K562 (cell line): ENCODE measurements around the gene ZNF174. TPM values are rescaled to one million over a fixed set of nuclear protein-coding genes. Genes with fewer than 3 reads are reported as not detected.

Experiments
- ATF2 ChIP-seq: sonication (generic); formaldehyde crosslinking; IDR thresholded peaks from 2 replicates; pipeline ENCODE4 v1.8.1; 2022; ENCODE audit warnings: missing genetic modification reagents
- BRD4 ChIP-seq: fragments of 200-600 bp; sonication (generic); IDR thresholded peaks from 2 replicates; pipeline ENCODE4 v1.6.1; 2017; ENCODE audit warnings: inconsistent platforms
- CEBPG ChIP-seq, 3 experiments: fragments of 200-800 bp in 1 of 3; sonication (Bioruptor generic) in 1 of 3; sonication (generic) in 1 of 3; formaldehyde crosslinking in 1 of 3; IDR thresholded peaks in 2 of 3; conservative IDR thresholded peaks in 1 of 3; 2 replicates each; pipeline versions ENCODE4 v1.6.1 to v1.8.0; 2016 to 2022; ENCODE audit warnings: missing compliant biosample characterization in 2 of 3, missing genetic modification characterization in 2 of 3, mild to moderate bottlenecking in 1 of 3, missing genetic modification reagents in 1 of 3
- E2F3 ChIP-seq: fragments of 250-450 bp; sonication (Bioruptor Pico); IDR thresholded peaks from 2 replicates; pipeline ENCODE4 v1.4.0; 2020; ENCODE audit warnings: mild to moderate bottlenecking
- EP400 ChIP-seq: fragments of 450-650 bp; IDR thresholded peaks from 2 replicates; pipeline ENCODE4 v1.6.1; 2017; ENCODE audit warnings: antibody characterized with exemption, mild to moderate bottlenecking, moderate library complexity
- GABPA ChIP-seq: fragments of 200-800 bp; sonication (Bioruptor generic); conservative IDR thresholded peaks from 2 replicates; pipeline ENCODE4 v1.6.1; 2016; ENCODE audit warnings: low read depth, missing genetic modification characterization, missing compliant biosample characterization
- NKRF ChIP-seq: fragments of 450-650 bp; IDR thresholded peaks from 2 replicates; pipeline ENCODE4 v1.6.1; 2016; ENCODE audit warnings: borderline replicate concordance
- NR2C1 ChIP-seq, 2 experiments: fragments of 450-650 bp; IDR thresholded peaks; 2 replicates each; pipeline ENCODE4 v1.6.1; 2017; ENCODE audit warnings: mild to moderate bottlenecking in 2 of 2, antibody characterized with exemption in 1 of 2, inconsistent platforms in 1 of 2, missing compliant biosample characterization in 1 of 2, missing genetic modification characterization in 1 of 2
- PKNOX1 ChIP-seq: fragments of 450-650 bp; IDR thresholded peaks from 2 replicates; pipeline ENCODE4 v1.6.1; 2016
- POU5F1 ChIP-seq: fragments of 150-350 bp; IDR thresholded peaks from 2 replicates; pipeline ENCODE4 v1.6.1; 2014; ENCODE audit warnings: borderline replicate concordance, low read length, low read depth, mild to moderate bottlenecking; ENCODE audit not compliant: partially characterized antibody
- PTBP1 ChIP-seq: fragments of 200-400 bp; formaldehyde crosslinking; IDR thresholded peaks from 2 replicates; pipeline ENCODE4 v1.6.1; 2017; ENCODE audit warnings: low read depth, low read length
- SIRT6 ChIP-seq: IDR thresholded peaks from one replicate; pipeline ENCODE4 v1.6.1; 2012; ENCODE audit warnings: low read depth, mild to moderate bottlenecking, control low read depth, inconsistent platforms, low read length, moderate library complexity
- SNIP1 ChIP-seq: fragments of 450-650 bp; IDR thresholded peaks from 2 replicates; pipeline ENCODE4 v1.7.1; 2017; ENCODE audit warnings: low read depth, mild to moderate bottlenecking
- SP2 ChIP-seq: IDR thresholded peaks from 2 replicates; pipeline ENCODE4 v1.6.1; 2011; ENCODE audit warnings: mild to moderate bottlenecking, low read depth, low read length, moderate library complexity; ENCODE audit not compliant: poor library complexity, severe bottlenecking; ENCODE audit errors: extremely low read depth
- SUPT5H ChIP-seq: fragments of 450-650 bp; IDR thresholded peaks from 2 replicates; pipeline ENCODE4 v1.6.1; 2016
- UBTF ChIP-seq, 2 experiments: IDR thresholded peaks; 2 replicates each; pipeline ENCODE4 v1.6.1; 2012; ENCODE audit warnings: improper control_type of control experiment in 2 of 2, low read depth in 2 of 2, low read length in 2 of 2, borderline replicate concordance in 1 of 2
- ZFPM2 ChIP-seq: fragments of 250-450 bp; sonication (Bioruptor Pico); IDR thresholded peaks from 2 replicates; pipeline ENCODE4 v1.5.1; 2022; ENCODE audit warnings: mild to moderate bottlenecking
- ZNF232 ChIP-seq: sonication (generic); formaldehyde crosslinking; IDR thresholded peaks from 2 replicates; pipeline ENCODE4 v1.8.0; 2022; ENCODE audit warnings: mild to moderate bottlenecking, missing genetic modification reagents
- ZNF764 ChIP-seq: fragments of 250-450 bp; sonication (Bioruptor Pico); IDR thresholded peaks from 2 replicates; pipeline ENCODE4 v1.4.0; 2020; ENCODE audit warnings: low read depth, mild to moderate bottlenecking, moderate library complexity
- ZNF830 ChIP-seq: fragments of 250-450 bp; sonication (Bioruptor Pico); IDR thresholded peaks from 2 replicates; pipeline ENCODE4 v1.5.0; 2021; ENCODE audit warnings: mild to moderate bottlenecking
- polyA plus RNA-seq, 8 experiments: library from polyadenylated mRNA; depleted of rRNA in 4 of 8; stranded (reverse) in 5 of 8; unstranded in 3 of 8; fragments of >200 nt; fragmentation: Nextera tagmentation in 2 of 8; fragmentation: Illumina TruSeq in 1 of 8; extraction: Ambion mirVana in 2 of 8; extraction: Trizol in 1 of 8; gene quantifications; 2 replicates each; pipeline versions ENCODE4 v1.2.1 to v1.2.3, GENCODE V29; 2011 to 2014; ENCODE audit warnings: inconsistent platforms in 1 of 8, missing spikeins in 1 of 8
- total RNA-seq, 7 experiments: library from RNA; depleted of rRNA in 6 of 7; stranded (reverse); fragments of >200 nt in 6 of 7; fragmentation: Illumina TruSeq in 2 of 7; extraction: Trizol in 2 of 7; gene quantifications; 2 replicates each; pipeline versions ENCODE4 v1.2.1 to v1.2.3, GENCODE V29; 2011 to 2021; ENCODE audit warnings: low replicate concordance in 1 of 7

The ZNF174 gene
- total and polyA plus RNA-seq, 9 of the 15 experiments (the other 6 are each of a cell fraction or from before 2014, with no cell fraction given), result 5.1 to 19.1 (median 12.5) TPM

GRCh38 chr16:3457434-3458252 lies 56.6 kb downstream of the ZNF174 start (continued):
- TF ChIP-seq PKNOX1 (no peak), ZNF232 (0 out of 2 replicates have a peak, but pooled peaks have one; percentile 35), ZNF764 (CRISPR knock-in tag) (no peak), PTBP1 (no peak), ZNF830 (CRISPR knock-in tag) (0 out of 2 replicates have a peak, but pooled peaks have one; percentile 60), BRD4 (no peak; the same call in 1 of the 2 replicates), ZFPM2 (no peak), GABPA (peak; percentile 95), SIRT6 (no peak), POU5F1 (no peak), E2F3 (CRISPR knock-in tag) (no peak; the same call in 1 of the 2 replicates), SUPT5H (peak; percentile 84), SP2 (peak; percentile 29), EP400 (peak; percentile 93), NKRF (no peak), NR2C1 (IDR thresholded peaks at IDR 0.05) (peak; percentile 32; the same call in 1 of the 2 replicates), NR2C1 (tag; IDR thresholded peaks at IDR 0.05) (0 out of 2 replicates have a peak, but pooled peaks have one; percentile 20), ATF2 (CRISPR knock-in tag) (no peak), UBTF (IDR thresholded peaks at IDR 0.05; ENCODE audit: borderline replicate concordance in 1 of 2, low read depth in 2 of 2, low read length in 2 of 2) (peak in 1 of 2 experiments; percentile 48; a peak in 1 of 4 replicates), CEBPG (CRISPR knock-in tag; IDR thresholded peaks at IDR 0.05) (no peak; the same call in 1 of the 2 replicates), CEBPG (tag; conservative IDR thresholded peaks at IDR 0.05 in 1 of 2, IDR thresholded peaks at IDR 0.05 in 1 of 2) (peak in 1 of 2 experiments; percentile 80; a peak in 2 of 4 replicates), SNIP1 (no peak)
